HepG2 (cell line): ENCODE results near the gene ZNF48. TPM values are rescaled to one million over a fixed set of nuclear protein-coding genes. Genes with fewer than 3 reads are reported as not detected.

ENCODE experiments used
- ARNTL ChIP-seq: sonication (generic); formaldehyde crosslinking; IDR thresholded peaks from 2 replicates; pipeline ENCODE4 v1.4.0; 2020; ENCODE audit warnings: mild to moderate bottlenecking, missing genetic modification reagents
- ASH2L ChIP-seq: fragments of 300-600, 200-600 bp; sonication (generic); IDR thresholded peaks from 2 replicates; pipeline ENCODE4 v1.7.0; 2017; ENCODE audit warnings: low read depth, mild to moderate bottlenecking, moderate library complexity, mixed read lengths, low read length; ENCODE audit not compliant: insufficient read length
- CSRNP1 ChIP-seq: sonication (generic); formaldehyde crosslinking; IDR thresholded peaks from 2 replicates; pipeline ENCODE4 v1.8.1; 2023; ENCODE audit warnings: mild to moderate bottlenecking, missing genetic modification reagents
- DMAP1 ChIP-seq: IDR thresholded peaks from 2 replicates; pipeline ENCODE4 v1.6.1; 2016
- HNF1B ChIP-seq: sonication (generic); formaldehyde crosslinking; IDR thresholded peaks from 2 replicates; pipeline ENCODE4 v1.5.1; 2020; ENCODE audit warnings: mild to moderate bottlenecking, moderate library complexity, missing genetic modification reagents
- MBD4 ChIP-seq: IDR thresholded peaks from 2 replicates; pipeline ENCODE4 v1.6.1; 2012; ENCODE audit warnings: low read length, inconsistent platforms, borderline replicate concordance
- MLLT10 ChIP-seq: sonication (generic); formaldehyde crosslinking; IDR thresholded peaks from 2 replicates; pipeline ENCODE4 v1.4.0; 2020; ENCODE audit warnings: missing genetic modification reagents
- MTF1 ChIP-seq: sonication (generic); formaldehyde crosslinking; IDR thresholded peaks from 2 replicates; pipeline ENCODE4 v1.5.0; 2020; ENCODE audit warnings: missing genetic modification reagents
- MXD1 ChIP-seq: sonication (generic); formaldehyde crosslinking; IDR thresholded peaks from 2 replicates; pipeline ENCODE4 v1.4.0; 2020; ENCODE audit warnings: mild to moderate bottlenecking, missing genetic modification reagents
- NFE2 ChIP-seq: sonication (generic); formaldehyde crosslinking; IDR thresholded peaks from 2 replicates; pipeline ENCODE4 v1.4.0; 2020; ENCODE audit warnings: missing genetic modification reagents
- NPAS2 ChIP-seq: sonication (generic); formaldehyde crosslinking; IDR thresholded peaks from 2 replicates; pipeline ENCODE4 v1.8.0; 2022; ENCODE audit warnings: mild to moderate bottlenecking, missing genetic modification reagents, borderline replicate concordance
- PHF20 ChIP-seq: sonication (generic); formaldehyde crosslinking; IDR thresholded peaks from 2 replicates; pipeline ENCODE4 v1.5.0; 2020; ENCODE audit warnings: mild to moderate bottlenecking, missing genetic modification reagents
- PITX1 ChIP-seq: sonication (generic); formaldehyde crosslinking; IDR thresholded peaks from 2 replicates; pipeline ENCODE4 v1.5.1; 2020; ENCODE audit warnings: mild to moderate bottlenecking, missing genetic modification reagents
- PRDM4 ChIP-seq: sonication (generic); formaldehyde crosslinking; IDR thresholded peaks from 2 replicates; pipeline ENCODE4 v1.9.0; 2021; ENCODE audit warnings: missing genetic modification reagents, borderline replicate concordance
- U2AF2 ChIP-seq: fragments of 200-400 bp; formaldehyde crosslinking; IDR thresholded peaks from 2 replicates; pipeline ENCODE4 v1.6.1; 2017; ENCODE audit warnings: low read depth, mild to moderate bottlenecking, low read length
- ZBTB1 ChIP-seq: sonication (generic); formaldehyde crosslinking; IDR thresholded peaks from 2 replicates; pipeline ENCODE4 v1.4.0; 2020; ENCODE audit warnings: missing genetic modification reagents, borderline replicate concordance
- ZNF101 ChIP-seq: sonication (generic); formaldehyde crosslinking; IDR thresholded peaks from 2 replicates; pipeline ENCODE4 v1.4.0; 2020; ENCODE audit warnings: mild to moderate bottlenecking, low read depth, missing genetic modification reagents, borderline replicate concordance
- ZNF253 ChIP-seq: sonication (generic); formaldehyde crosslinking; IDR thresholded peaks from 2 replicates; pipeline ENCODE4 v1.8.0; 2022; ENCODE audit warnings: mild to moderate bottlenecking, missing genetic modification reagents, borderline replicate concordance
- ZNF530 ChIP-seq: sonication (generic); formaldehyde crosslinking; IDR thresholded peaks from 2 replicates; pipeline ENCODE4 v1.5.0; 2020; ENCODE audit warnings: low read depth, mild to moderate bottlenecking, missing genetic modification reagents
- ZNF572 ChIP-seq: sonication (generic); formaldehyde crosslinking; IDR thresholded peaks from 2 replicates; pipeline ENCODE4 v1.5.1; 2020; ENCODE audit warnings: mild to moderate bottlenecking, missing genetic modification reagents
- ZNF781 ChIP-seq: sonication (generic); formaldehyde crosslinking; IDR thresholded peaks from 2 replicates; pipeline ENCODE4 v1.5.1; 2020; ENCODE audit warnings: borderline replicate concordance, mild to moderate bottlenecking, missing genetic modification reagents; ENCODE audit errors: not compliant biosample characterization
- polyA plus RNA-seq, 8 experiments: library from polyadenylated mRNA; depleted of rRNA in 3 of 8; stranded (reverse) in 7 of 8; unstranded in 1 of 8; fragments of >200 nt; fragmentation: Illumina TruSeq in 4 of 8; extraction: Trizol in 4 of 8; gene quantifications; 2 replicates each; pipeline versions ENCODE4 v1.2.1 to v1.2.3, GENCODE V29; 2011 to 2016; ENCODE audit warnings: low read depth in 4 of 8, missing spikeins in 1 of 8, mixed read lengths in 1 of 8; ENCODE audit not compliant: insufficient read depth in 1 of 8
- total RNA-seq, 5 experiments: library from RNA; depleted of rRNA; stranded (reverse); fragments of >200 nt; fragmentation: Illumina TruSeq; extraction: Trizol; gene quantifications; 2 replicates each; pipeline ENCODE4 v1.2.3, GENCODE V29; 2016; ENCODE audit warnings: low read depth in 1 of 5
- TF ChIP-seq, protein P1 (sequence below): IDR thresholded peaks from 2 replicates; pipeline ENCODE4 v1.6.1; 2018; ENCODE audit warnings: missing genetic modification reagents, mild to moderate bottlenecking, missing compliant biosample characterization

ZNF48 gene
- total and polyA plus RNA-seq, 2 of the 13 experiments (the other 11 are each of a cell fraction or from before 2014, with no cell fraction given) = 9.9 to 12.3 TPM

GRCh38 chr16:30369091-30369937 lies 25.9 kb upstream of the ZNF48 start (continued):
- TF ChIP-seq CSRNP1 (CRISPR knock-in tag) = no peak
- TF ChIP-seq MBD4 = no peak
- TF ChIP-seq PHF20 (CRISPR knock-in tag) = no peak
- TF ChIP-seq ZBTB1 (CRISPR knock-in tag) = 0 out of 2 replicates have a peak, but pooled peaks have one; percentile 8
- TF ChIP-seq ZNF253 (CRISPR knock-in tag) = no peak
- TF ChIP-seq ARNTL = no peak
- TF ChIP-seq ZNF101 (CRISPR knock-in tag) = no peak
- no peak for TF ChIP-seq PITX1
- peak; percentile 19; the same call in 1 of the 2 replicates for TF ChIP-seq ZNF572 (CRISPR knock-in tag)
- TF ChIP-seq, protein P1, sequence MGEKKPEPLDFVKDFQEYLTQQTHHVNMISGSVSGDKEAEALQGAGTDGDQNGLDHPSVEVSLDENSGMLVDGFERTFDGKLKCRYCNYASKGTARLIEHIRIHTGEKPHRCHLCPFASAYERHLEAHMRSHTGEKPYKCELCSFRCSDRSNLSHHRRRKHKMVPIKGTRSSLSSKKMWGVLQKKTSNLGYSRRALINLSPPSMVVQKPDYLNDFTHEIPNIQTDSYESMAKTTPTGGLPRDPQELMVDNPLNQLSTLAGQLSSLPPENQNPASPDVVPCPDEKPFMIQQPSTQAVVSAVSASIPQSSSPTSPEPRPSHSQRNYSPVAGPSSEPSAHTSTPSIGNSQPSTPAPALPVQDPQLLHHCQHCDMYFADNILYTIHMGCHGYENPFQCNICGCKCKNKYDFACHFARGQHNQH (CRISPR knock-in tag) = no peak
- TF ChIP-seq MLLT10 (CRISPR knock-in tag) = no peak
- TF ChIP-seq U2AF2 = no peak
- TF ChIP-seq HNF1B (CRISPR knock-in tag) = peak; percentile 36; the same call in 1 of the 2 replicates
- TF ChIP-seq NPAS2 (CRISPR knock-in tag) = no peak
- TF ChIP-seq DMAP1 (CRISPR knock-in tag) = no peak
- no peak for TF ChIP-seq MTF1 (CRISPR knock-in tag)
- TF ChIP-seq ASH2L = no peak
- TF ChIP-seq ZNF781 (CRISPR knock-in tag) = no peak
- no peak for TF ChIP-seq PRDM4
- TF ChIP-seq NFE2 (CRISPR knock-in tag) = no peak
- no peak for TF ChIP-seq ZNF530 (CRISPR knock-in tag)
- no peak for TF ChIP-seq MXD1
